Fibroblast of lung (primary cell): ENCODE results near the gene EXOSC1.

Source experiments
- CTCF ChIP-seq, 2 donors: IDR thresholded peaks in 1 of 2; conservative IDR thresholded peaks in 1 of 2; 1 replicate in 1 of 2; 2 replicates in 1 of 2; pipeline ENCODE4 v1.5.1; 2011 to 2012; ENCODE audit warnings: low read length in 2 of 2, control low read depth in 1 of 2, inconsistent platforms in 1 of 2, low read depth in 1 of 2, mild to moderate bottlenecking in 1 of 2
- EZH2 ChIP-seq: IDR thresholded peaks from 2 replicates; pipeline ENCODE4 v1.5.1; 2012; ENCODE audit warnings: low read length, control low read depth, mild to moderate bottlenecking; ENCODE audit errors: missing control alignments

GRCh38 chr10:97388152-97388551 lies 57.7 kb downstream of the EXOSC1 start:
- TF ChIP-seq CTCF (conservative IDR thresholded peaks at IDR 0.05 in 1 of 2, IDR thresholded peaks at IDR 0.05 in 1 of 2; ENCODE audit: low read depth in 1 of 2, low read length in 2 of 2) (no peak), EZH2 (no peak)
